Brain microvascular endothelial cell (primary cell): Measurements from ENCODE around the gene VSIR.
A peak's percentile ranks its signal among the peaks of the same experiment; 100 is the strongest.

Source experiments
- DNase-seq: peaks from one replicate; pipeline ENCODE4 v3.0.0-alpha.2; 2020
- H3K27ac ChIP-seq: fragments of 250-450 bp; sonication (Bioruptor Pico); 2 replicates; pipeline ENCODE4 v1.5.1; 2020; ENCODE audit warnings: mild to moderate bottlenecking, moderate library complexity
- H3K27me3 ChIP-seq: fragments of 250-450 bp; sonication (Bioruptor Pico); replicated peaks from 2 replicates; pipeline ENCODE4 v1.5.1; 2020; ENCODE audit warnings: mild to moderate bottlenecking
- H3K36me3 ChIP-seq: fragments of 250-450 bp; sonication (Bioruptor Pico); replicated peaks from 2 replicates; pipeline ENCODE4 v1.5.1; 2020; ENCODE audit warnings: mild to moderate bottlenecking
- H3K4me3 ChIP-seq: 2 replicates; pipeline ENCODE4 v1.5.1; 2011; ENCODE audit warnings: low read depth, mild to moderate bottlenecking, control low read depth, low read length, moderate library complexity
- in situ Hi-C: cut with HindIII; loops from 2 replicates; pipeline ENCODE4 v1.10.0; 2017; ENCODE audit warnings: low sequenced_read_pairs, low pct_ligation_motif_present
- TF ChIP-seq, protein P1 (sequence below): IDR thresholded peaks from 2 replicates; pipeline ENCODE4 v1.5.1; 2011; ENCODE audit warnings: low read depth, mild to moderate bottlenecking, moderate library complexity, low read length, control low read depth, inconsistent platforms; ENCODE audit errors: missing control alignments

The VSIR gene

DNA sequence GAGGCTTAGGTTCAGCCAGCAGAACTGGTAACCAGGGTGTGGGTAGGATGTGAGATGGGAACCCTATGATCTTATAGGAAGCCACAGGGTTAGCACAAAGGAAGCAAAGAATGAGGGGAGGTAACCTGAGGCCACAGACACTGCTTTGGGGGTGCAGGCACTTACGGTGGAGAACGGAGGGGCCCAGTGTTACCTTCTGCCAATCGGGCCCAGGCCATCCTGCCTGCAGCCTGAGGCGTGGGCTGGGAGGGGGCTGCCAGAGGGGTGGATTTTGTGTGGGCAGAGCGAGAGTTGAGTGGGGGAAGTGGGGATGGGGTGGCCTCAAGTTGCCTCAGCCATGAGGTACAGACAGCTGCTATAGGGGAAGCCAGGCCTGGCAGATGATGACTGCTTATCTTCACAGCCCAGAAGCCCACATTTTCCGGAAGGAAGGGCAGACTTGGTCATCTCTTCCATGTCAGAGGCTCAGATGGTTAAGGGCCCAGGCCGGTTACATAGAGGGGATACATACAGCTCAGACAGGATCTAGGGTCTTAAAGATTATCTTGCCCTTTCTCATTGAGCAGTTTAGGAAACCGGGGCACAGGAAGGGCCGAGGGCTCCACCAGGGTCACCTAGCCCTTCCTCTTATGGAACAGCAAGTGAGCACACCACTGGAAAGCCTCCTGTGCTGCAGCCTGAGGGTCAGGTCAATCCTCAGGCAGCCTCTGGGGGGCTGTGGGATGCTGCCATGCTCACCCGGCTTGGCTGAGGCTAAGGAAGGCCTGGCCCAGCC lies 24.4 kb upstream of the VSIR start:
- in situ Hi-C loops = no loop called here
- TF ChIP-seq, protein P1, sequence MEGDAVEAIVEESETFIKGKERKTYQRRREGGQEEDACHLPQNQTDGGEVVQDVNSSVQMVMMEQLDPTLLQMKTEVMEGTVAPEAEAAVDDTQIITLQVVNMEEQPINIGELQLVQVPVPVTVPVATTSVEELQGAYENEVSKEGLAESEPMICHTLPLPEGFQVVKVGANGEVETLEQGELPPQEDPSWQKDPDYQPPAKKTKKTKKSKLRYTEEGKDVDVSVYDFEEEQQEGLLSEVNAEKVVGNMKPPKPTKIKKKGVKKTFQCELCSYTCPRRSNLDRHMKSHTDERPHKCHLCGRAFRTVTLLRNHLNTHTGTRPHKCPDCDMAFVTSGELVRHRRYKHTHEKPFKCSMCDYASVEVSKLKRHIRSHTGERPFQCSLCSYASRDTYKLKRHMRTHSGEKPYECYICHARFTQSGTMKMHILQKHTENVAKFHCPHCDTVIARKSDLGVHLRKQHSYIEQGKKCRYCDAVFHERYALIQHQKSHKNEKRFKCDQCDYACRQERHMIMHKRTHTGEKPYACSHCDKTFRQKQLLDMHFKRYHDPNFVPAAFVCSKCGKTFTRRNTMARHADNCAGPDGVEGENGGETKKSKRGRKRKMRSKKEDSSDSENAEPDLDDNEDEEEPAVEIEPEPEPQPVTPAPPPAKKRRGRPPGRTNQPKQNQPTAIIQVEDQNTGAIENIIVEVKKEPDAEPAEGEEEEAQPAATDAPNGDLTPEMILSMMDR = no peak

DNA sequence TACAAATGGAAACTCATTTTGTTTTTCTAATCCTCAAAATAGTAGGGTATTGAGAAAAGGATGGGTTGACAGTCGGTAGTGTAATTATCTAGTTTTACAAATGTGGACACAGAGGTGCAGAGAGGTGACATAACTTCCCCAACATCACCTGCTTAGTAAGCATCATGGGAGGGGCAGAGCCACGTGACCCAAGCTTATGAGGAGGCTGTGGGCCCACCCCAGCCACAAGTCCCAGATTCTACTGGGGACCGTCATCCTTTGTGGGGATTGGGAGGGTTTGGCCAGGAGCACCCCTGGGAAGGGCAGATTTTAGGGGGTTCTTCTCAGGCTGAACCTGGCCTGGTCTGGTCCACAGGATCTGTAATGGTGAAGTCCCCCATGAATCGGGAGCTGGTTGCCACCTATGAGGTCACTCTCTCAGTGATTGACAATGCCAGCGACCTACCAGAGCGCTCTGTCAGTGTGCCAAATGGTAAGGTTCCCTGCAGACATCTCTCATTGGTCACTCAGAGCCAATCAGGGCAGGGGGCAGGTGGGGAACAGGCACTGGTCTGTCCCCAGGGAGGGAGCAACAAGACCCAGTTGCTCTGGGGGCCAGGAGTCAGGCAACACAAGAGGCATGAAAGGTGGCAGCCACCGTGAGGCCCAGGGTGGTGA lies 23.6 kb upstream of the VSIR start:
- TF ChIP-seq, protein P1 = no peak
- H3K36me3 ChIP-seq = no peaks in the 10 kb centered on the region
- no peaks in the 10 kb centered on the region for H3K27me3 ChIP-seq
- no peak overlapping the region for H3K27ac ChIP-seq
- in situ Hi-C loops = no loop called here
- no peak for DNase-seq
- no peak overlapping the region for H3K4me3 ChIP-seq

More for the DNA sequence above, 24.4 kb upstream of the VSIR start:
- no peak overlapping the region for H3K4me3 ChIP-seq
- H3K27ac ChIP-seq = no peak overlapping the region
- no peaks in the 10 kb centered on the region for H3K36me3 ChIP-seq
- DNase-seq = no peak
- H3K27me3 ChIP-seq = no peaks in the 10 kb centered on the region

DNA sequence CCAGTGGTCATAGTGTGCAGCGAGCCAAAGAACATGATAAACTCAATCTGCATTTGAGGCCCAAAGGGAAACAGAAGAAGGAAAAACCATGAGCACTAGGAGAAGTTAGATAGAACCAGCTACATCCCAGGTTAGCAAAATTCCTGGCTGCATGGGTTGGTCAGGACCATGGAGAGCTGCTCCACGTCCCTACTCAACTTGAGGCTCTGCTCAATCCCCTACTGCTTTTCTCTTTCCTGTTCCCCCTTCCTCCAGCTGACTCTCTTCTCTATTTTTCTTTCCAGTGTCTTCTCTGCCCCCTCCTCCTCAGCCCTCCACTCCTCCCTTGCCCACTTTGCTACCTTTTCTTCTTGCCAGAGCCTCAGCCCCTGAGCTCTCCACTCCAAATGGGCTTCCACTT lies 21.9 kb upstream of the VSIR start:
- Histone ChIP-seq H3K27me3 (no peaks in the 10 kb centered on the region), H3K27ac (no peak overlapping the region), H3K4me3 (no peak overlapping the region), H3K36me3 (no peaks in the 10 kb centered on the region)
- DNase-seq = peak; percentile 24
- in situ Hi-C loops = no loop called here
- TF ChIP-seq, protein P1 = no peak

DNA sequence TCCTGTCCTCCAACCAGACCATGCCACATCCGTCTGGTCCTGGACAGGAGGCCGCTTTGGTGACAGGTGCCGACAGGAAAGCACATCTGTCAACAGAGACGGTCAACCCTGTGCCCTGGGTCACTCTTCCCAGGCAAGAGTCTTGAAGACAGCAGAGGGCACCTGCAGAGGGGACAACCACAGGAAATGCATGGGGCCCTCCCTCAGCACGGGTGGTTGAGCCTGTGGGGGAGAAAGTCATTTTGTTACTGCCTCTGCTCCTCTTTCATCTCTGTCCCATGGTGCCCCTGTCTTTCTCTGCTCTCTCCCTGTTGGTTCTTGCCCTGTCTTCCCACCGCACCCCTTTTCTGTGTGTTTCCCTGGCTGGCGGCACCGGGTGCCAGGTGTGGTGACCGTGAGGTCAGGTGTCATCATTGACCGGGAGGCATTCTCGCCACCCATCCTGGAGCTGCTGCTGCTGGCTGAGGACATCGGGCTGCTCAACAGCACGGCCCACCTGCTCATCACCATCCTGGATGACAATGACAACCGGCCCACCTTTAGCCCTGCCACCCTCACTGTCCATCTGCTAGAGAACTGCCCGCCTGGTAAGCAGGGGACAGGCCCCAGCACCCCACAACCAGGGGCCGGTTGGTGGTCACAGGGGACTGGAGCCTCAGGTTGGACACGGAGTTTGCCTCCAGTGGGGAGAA lies 17.6 kb upstream of the VSIR start:
- Histone ChIP-seq H3K27ac (no peak overlapping the region), H3K36me3 (no peaks in the 10 kb centered on the region), H3K4me3 (no peak overlapping the region), H3K27me3 (no peaks in the 10 kb centered on the region)
- TF ChIP-seq, protein P1 = no peak
- no peak for DNase-seq
- in situ Hi-C loops = no loop called here

DNA sequence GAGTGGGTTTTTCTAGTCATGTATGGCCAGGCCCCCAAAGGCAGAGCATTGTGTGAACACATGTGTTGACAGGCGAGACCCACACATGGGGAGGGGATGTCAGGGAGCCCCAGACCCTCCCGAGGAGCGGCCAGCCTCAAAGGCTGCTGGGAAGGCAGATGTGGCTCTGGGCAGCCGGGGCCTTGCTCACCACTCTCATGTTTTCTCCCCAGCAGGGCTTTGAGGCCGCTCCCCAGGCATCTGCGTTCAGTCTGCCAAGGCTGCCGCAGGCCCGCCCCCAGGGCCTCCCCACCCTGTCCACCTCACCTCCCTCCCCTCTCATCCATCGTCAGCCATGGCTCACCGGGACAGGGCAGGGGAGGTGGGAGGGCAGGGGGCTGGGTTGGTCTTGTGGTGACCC lies 16.6 kb upstream of the VSIR start:
- Histone ChIP-seq H3K27ac (no peak overlapping the region), H3K4me3 (no peak overlapping the region), H3K27me3 (no peaks in the 10 kb centered on the region), H3K36me3 (no peaks in the 10 kb centered on the region)
- TF ChIP-seq, protein P1 = no peak
- in situ Hi-C loops = no loop called here
- DNase-seq = no peak
